SKM-1 (cell line): ENCODE data around the gene ADGRG1.

ENCODE experiments used
- DNase-seq: peaks from one replicate; lab custom pipeline; 2025; ENCODE audit not compliant: unreplicated experiment; lab: John Stamatoyannopoulos, UW

ADGRG1 gene

DNA sequence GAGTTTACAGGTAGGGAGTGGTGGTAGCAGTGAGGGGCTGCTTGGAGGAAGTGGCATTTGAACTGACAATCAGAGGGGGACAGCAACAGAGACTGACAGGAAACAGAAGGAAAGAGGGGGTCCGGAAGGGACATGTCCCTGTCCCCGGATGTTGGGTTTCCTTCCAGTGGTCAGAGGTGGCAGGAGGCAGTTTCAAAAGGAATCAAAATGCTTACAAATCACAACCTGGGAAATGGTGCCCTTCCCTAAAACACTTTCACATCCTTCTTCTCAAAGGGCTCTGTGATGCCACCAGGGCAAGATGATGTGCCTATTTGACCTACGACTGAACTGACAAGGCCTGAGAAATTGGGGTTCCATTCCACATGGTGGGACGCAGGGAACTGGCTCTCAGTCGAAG, 19.7 kb downstream of the ADGRG1 start:
- DNase-seq: no peak

DNA sequence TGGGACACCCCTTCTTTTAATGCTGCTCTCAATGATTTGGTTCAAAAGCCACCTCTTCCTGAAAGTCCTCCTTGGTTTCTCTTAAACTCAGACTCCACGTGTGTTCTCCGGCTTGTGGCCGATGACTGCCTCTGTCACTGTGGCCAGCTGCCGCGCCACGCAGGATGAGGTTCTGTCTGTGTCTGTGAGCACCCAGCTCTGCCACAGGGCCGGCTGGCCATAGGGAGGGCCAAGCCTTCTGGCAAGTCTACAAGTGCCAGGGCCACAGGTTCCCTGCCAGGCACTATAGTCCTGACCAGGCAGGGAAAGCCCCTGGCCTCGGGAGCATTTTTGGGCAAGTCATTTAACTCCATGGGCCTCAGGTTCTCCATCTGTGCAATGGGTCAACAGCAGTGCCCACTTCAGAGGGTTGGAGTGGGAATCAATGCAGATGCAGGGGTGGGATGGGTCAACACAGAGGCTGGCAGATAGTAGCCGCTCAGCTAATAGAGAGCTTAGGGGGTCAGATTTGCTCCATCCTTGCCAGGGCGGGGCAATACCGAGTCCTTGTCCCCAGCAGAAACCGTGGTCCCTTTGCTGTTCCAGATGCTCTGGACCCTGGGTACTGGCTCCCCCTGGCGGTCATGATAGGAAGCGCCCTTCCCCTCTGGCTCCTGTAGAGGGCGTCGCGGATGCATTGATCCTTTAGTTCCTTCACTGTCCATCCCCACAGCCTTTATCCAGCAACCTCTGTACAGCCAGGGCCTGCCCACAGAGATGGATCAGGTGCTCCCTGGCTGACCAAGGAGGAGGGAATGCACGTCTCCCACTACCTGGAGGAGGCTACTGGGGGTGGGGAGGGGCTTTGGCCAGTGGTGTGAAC, 20.4 kb downstream of the ADGRG1 start:
- peak; percentile 89 for DNase-seq

DNA sequence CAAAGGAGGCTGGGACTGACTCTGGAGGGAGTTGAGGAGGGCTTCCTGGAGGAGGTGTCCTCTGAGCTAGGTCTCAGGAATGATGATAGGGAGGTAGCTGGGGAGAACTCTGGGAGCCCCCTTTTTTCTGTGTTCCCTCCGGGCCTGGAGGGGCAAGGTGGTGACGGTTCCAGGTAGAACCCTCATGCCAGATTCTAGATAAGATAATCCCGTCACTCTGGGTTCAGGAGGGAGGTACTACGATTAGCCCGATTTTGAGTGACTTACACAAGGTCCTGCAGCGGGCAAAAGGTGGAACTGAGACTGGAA, 21.0 kb downstream of the ADGRG1 start:
- DNase-seq: no peak

DNA sequence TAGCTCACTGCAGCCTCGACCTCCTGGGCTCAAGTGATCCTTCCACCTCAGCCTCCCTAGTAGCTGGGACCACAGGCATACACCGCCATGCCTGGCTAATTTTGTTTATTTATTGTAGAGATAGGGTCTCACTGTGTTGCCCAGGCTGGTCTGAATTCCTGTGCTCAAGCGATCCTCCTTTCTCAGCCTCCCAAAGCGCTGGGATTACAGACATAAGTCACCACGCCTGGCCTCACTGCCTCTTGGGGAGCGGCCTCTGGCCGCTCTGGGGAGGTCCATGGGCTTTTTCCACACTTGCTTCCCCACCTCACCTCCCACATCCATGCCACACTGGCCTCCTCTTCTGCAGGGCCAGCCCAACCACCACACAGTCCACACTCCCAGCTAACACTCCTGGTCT, 21.4 kb downstream of the ADGRG1 start:
- no peak for DNase-seq

DNA sequence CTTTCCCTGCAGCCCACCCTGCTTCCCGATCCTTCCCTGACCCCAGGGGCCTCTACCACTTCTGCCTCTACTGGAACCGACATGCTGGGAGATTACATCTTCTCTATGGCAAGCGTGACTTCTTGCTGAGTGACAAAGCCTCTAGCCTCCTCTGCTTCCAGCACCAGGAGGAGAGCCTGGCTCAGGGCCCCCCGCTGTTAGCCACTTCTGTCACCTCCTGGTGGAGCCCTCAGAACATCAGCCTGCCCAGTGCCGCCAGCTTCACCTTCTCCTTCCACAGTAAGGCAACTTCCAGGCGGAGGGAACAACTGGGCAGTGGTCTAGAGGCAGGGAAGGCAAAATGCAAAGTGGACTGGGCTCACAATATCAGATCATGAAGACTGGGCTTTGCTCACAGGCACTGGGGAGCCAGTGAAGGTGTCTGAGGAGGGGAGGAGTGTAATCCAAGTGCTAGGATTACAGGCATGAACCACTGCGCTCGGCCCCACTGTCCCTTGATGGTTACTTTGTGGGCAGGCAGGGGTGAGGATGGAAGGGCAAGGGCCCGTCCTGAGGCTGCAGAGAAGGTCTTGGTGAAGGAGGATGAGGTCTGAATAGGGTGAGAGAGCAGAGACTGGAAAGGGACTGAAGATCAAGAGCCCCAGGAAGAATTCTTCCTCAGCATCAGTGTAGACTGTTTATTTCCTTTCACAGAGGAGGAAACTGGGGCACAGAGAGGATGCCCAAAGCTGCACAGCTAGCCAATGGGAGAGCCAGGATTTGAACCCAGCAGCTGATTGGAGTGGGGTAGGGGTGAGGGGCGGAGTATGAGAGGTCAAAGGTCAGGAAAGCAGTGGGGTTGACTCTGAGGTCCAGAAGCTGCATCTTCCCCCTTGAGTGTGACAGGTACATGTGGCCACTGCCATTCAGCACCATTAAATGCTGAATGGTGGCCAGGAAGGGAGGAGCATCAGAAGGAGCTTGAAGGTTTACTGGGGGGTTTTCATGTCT, 23.2 kb downstream of the ADGRG1 start:
- no peak for DNase-seq

DNA sequence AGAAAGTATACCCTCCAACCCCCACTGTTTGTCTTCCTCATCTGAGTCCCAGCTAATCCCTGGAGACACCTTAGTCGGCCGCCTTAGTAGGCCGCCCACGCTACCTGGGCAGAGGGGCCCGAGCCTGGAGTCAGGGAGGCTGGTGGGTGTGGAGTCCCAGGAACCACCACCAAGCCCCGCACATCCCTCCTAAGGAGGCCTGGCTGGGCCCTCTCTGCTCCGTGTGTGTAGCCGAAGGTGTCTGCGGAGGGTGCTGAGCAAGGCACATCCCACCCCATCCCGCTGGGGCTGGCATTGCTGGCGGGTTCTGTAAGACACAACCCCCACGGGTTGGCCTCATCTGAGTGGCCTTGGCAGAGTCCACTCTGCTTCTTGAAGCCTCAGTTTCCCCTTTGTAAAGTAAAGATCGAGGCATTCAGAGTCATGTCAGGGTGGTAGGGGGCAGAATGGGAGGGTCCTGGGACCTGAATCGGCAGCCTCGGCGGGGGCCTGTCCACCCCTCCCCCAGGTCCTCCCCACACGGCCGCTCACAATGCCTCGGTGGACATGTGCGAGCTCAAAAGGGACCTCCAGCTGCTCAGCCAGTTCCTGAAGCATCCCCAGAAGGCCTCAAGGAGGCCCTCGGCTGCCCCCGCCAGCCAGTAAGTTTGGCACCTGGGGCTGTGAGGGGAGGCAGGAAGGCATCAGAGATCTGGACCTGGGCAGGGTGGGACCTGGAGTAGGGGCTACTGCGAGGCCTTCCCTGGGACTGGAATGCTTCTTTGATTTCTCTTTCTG, 24.5 kb downstream of the ADGRG1 start:
- no peak for DNase-seq

DNA sequence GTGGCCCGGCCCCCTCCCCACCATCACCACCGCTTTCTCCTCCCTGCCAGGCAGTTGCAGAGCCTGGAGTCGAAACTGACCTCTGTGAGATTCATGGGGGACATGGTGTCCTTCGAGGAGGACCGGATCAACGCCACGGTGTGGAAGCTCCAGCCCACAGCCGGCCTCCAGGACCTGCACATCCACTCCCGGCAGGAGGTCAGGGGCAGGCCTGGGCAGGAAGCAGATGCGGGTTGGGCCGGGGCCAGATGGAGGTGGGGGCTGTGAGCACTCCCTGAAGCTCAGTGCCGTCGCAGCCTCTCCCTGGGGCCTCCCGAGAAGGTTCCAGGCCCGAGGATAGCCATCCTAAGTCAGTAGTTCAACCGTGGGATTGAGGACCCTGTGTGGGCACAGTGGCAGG, 25.5 kb downstream of the ADGRG1 start:
- DNase-seq: no peak

DNA sequence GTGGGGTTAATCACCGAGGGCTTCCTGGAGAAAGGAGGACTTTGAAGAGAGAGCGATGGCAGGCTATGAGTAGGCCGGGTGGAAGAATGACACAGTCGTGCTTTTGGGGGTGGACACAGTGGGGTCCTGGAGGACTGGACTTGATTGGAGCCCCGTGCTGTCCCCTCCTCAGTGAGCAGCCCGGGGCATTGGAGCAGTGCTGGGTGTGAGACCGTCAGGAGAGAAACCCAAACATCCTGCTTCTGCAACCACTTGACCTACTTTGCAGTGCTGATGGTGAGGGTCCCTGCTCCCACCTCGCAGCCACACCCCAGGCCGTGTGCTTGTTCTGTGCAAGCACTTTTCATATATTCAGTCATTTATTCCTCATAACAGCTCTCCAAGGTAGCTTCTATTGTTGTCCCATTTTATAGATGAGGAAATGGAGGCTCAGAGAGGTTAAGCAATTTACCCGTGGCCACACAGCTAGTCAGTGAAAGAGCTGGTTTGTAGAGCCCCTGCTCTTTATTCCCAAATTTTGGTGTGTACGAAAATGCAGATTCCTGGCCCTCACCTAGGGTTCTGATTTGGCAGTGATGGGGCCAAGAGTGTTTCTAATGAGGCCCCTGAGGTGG, 28.0 kb downstream of the ADGRG1 start:
- DNase-seq: no peak

DNA sequence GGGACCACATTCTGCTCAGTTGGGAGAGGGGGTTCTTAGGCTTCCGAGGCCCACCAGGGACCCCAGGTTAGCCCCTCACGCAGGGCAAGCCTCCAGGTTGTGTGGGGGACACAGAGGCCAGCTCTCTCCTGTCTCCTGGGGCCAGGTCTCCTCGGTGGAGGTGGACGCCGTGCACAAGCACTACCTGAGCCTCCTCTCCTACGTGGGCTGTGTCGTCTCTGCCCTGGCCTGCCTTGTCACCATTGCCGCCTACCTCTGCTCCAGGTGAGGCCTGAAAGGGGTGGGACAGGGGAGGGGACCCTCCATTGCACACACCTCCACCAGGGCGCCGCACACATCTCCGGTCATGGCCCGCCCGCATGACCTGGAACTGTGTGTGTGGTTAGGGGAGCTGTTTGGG, 28.8 kb downstream of the ADGRG1 start:
- no peak for DNase-seq

DNA sequence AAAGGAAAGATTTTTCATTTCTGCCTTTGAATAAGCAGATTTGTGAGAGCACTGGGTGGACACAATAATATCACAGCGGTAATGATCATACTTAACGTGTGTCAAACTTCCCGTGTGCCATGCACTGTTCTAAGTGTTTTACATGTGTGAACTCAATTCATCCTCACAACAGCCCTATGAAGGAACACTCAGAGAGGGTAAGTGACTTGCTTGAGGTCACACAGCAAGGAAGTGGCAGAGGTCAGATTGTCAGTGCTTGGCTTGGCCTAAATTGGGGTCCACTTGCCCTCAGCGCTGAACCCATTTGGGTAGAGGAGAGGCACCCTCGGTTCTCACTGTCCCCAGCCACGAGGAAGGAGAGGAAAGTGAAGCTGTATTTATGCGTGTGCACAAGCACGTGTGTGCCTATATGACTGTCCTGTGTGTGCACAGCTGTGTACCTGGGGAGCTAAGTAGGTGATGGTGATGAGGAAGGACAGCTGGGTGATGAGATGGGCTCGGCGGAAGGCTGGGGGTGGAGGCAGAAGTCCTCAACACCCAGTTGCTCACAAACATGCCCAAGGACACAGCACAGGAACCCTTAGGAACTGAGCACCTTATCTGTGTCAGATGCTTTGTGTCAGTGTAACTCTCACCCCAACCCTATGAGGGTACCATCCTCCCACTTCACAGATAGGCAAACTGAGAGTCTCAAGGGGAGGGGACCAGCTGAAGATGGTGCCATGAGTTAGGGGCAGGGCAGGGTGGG, 29.9 kb downstream of the ADGRG1 start:
- no peak for DNase-seq

DNA sequence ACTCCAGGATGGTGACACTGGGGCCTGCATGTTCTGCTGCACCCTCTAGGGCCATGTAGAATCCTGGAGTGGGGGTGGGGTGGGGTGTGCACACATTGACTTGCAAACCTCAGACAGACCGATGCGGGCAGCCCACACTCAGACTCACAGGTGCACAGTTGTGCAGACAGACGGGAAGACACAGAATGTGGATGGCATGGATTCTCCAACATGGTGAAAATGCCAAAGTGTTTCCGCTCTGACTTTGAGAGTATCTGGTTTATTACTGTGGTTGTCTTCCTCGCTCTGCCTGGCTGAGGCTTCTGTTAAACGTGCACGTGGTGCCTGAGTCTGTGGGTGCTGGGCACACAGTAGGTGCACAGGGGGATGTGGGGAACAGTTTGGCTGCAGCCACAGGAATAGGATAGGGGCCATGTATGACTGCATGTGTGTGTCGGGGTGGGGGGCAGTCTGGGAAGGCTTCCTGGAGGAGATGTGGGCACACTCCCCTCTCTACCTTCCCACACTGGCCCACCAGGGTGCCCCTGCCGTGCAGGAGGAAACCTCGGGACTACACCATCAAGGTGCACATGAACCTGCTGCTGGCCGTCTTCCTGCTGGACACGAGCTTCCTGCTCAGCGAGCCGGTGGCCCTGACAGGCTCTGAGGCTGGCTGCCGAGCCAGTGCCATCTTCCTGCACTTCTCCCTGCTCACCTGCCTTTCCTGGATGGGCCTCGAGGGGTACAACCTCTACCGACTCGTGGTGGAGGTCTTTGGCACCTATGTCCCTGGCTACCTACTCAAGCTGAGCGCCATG, 30.6 kb downstream of the ADGRG1 start:
- no peak for DNase-seq

DNA sequence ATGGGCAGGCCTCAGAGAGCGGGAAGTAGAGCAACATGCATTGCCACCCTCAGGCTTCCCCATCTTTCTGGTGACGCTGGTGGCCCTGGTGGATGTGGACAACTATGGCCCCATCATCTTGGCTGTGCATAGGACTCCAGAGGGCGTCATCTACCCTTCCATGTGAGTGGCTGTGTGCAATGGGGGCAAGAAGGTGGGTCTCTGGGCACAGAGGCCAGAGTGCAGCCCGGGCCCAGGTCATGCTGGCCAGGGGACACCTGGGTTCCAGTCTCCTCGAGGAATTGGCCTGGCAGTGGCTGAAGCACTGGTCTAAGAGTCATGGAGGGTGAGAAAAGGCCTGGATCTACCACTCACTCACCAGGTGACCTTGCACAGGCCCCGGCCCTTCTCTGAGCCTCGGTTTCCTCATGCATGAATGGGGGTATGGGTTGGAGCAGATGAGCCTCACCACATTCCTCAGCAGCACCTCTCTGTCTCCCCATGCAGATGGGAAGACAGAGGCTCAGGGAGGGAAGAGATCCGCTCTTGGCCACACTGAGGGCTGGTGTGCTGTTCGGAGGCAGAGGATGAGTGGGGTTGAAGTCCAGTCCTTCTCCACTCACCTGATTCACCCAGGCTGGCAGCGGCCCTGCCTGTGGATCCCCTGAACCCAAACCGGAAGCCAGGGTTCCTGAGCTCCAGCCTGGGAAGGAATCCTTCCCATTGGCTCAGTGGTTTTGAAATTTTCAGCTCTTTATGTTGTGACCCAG, 32.5 kb downstream of the ADGRG1 start:
- no peak for DNase-seq

DNA sequence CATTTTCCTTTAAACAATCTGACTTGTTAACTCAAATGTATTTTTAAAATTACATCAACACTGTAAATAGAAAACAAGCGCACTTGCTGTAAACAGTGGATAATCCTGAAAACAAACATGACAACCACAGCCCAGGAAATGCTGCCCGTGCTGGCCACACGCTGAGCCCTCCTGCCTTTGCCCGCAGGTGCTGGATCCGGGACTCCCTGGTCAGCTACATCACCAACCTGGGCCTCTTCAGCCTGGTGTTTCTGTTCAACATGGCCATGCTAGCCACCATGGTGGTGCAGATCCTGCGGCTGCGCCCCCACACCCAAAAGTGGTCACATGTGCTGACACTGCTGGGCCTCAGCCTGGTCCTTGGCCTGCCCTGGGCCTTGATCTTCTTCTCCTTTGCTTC, 33.1 kb downstream of the ADGRG1 start:
- DNase-seq: no peak

DNA sequence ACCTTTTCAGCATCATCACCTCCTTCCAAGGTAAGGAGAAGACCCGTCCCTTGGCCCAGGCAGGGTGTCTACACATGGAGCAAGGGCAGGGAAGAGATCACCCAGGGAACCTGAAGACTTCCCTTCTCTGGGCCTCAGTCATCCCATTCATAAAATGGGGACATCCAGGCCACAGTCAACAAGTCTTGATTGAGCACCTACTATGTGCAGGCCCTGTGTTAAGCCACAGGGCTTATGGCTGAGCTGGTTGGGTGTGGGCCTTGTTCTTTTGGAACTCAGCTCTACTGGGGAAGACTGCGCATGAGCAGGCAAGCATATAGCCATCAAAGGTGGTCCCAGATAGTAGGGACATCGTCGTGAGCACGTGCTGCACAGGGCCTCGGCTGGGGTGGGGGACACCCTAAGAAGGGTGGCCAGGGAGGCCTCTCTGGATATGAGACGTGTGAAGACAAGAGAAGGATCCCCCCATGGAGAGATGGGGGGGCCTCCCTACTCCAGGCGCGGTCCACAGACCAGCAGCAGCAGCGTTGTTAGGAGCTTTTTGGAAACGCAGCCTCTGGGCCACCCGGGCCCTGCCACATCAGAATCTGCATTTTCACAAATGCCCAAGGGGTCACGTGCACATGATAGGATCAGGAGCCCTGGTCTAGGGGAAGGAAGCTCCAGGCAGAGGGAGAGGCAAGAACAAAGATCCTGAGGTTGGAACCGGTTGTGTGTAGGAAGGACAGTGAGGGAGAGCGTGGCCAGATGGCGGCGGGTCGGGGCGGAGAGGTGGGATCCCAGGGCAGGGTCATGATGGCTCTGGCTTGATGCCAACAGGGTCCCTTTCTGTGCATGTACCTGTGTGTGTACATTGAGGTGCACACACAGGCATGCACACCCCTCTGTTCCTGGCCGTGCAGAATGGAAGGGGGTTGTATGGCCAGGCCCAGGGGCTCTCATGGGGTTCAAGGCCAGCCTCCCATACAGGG, 33.8 kb downstream of the ADGRG1 start:
- DNase-seq: no peak

DNA sequence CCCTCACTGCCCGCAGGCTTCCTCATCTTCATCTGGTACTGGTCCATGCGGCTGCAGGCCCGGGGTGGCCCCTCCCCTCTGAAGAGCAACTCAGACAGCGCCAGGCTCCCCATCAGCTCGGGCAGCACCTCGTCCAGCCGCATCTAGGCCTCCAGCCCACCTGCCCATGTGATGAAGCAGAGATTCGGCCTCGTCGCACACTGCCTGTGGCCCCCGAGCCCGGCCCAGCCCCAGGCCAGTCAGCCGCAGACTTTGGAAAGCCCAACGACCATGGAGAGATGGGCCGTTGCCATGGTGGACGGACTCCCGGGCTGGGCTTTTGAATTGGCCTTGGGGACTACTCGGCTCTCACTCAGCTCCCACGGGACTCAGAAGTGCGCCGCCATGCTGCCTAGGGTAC, 35.0 kb downstream of the ADGRG1 start:
- DNase-seq: no peak

DNA sequence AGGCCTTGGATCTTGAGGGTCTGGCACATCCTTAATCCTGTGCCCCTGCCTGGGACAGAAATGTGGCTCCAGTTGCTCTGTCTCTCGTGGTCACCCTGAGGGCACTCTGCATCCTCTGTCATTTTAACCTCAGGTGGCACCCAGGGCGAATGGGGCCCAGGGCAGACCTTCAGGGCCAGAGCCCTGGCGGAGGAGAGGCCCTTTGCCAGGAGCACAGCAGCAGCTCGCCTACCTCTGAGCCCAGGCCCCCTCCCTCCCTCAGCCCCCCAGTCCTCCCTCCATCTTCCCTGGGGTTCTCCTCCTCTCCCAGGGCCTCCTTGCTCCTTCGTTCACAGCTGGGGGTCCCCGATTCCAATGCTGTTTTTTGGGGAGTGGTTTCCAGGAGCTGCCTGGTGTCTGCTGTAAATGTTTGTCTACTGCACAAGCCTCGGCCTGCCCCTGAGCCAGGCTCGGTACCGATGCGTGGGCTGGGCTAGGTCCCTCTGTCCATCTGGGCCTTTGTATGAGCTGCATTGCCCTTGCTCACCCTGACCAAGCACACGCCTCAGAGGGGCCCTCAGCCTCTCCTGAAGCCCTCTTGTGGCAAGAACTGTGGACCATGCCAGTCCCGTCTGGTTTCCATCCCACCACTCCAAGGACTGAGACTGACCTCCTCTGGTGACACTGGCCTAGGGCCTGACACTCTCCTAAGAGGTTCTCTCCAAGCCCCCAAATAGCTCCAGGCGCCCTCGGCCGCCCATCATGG, 35.7 kb downstream of the ADGRG1 start:
- no peak for DNase-seq

DNA sequence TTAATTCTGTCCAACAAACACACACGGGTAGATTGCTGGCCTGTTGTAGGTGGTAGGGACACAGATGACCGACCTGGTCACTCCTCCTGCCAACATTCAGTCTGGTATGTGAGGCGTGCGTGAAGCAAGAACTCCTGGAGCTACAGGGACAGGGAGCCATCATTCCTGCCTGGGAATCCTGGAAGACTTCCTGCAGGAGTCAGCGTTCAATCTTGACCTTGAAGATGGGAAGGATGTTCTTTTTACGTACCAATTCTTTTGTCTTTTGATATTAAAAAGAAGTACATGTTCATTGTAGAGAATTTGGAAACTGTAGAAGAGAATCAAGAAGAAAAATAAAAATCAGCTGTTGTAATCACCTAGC, 36.2 kb downstream of the ADGRG1 start:
- no peak for DNase-seq
